Activated CD8-positive, alpha-beta memory T cell treated with anti-CD3 and anti-CD28 coated beads for 48 hours (primary cell): ENCODE measurements around the gene ZNF79.
"Not testable (repeated sequence)": the region's sequence is repeated elsewhere in the genome, so short reads cannot be mapped to it uniquely, and the experiment has no call there.

Experiments
- DNase-seq, 3 experiments: peaks; one replicate each; pipeline ENCODE4 v3.0.0-alpha.2; 2020; ENCODE audit warnings: low read depth in 2 of 3, low spot score in 2 of 3

The ZNF79 gene

GRCh38 chr9:127455324-127455992, 31.3 kb downstream of the ZNF79 start:
- no peak for DNase-seq

- no peak for DNase-seq
Measured at GRCh38 chr9:127457191-127457878, 33.2 kb downstream of the ZNF79 start.

- DNase-seq, result no peak
Measured at GRCh38 chr9:127458921-127459320, 34.7 kb downstream of the ZNF79 start.

DNA sequence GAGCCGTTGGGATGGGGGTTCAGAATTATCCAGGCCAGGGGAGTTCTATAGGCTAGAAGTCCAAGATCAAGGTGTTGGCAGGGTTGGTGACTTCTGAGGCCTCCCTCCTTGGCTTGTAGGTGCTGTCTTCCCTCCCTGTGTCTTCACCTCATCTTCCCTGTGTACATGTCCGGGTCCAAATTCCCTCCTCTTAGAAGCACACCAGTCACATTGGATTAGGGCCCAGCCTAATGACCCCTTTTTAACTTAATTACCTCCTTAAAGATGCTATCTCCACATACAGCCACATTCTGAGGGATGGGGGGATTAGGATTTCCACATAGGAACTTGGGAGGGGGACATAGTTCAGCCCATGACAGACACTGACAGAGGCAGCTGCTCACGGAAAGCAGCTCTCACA, 39.2 kb downstream of the ZNF79 start:
- DNase-seq, result no peak

GRCh38 chr9:127463911-127464310, 39.7 kb downstream of the ZNF79 start:
- no peak for DNase-seq

GRCh38 chr9:127466407-127466917, 42.3 kb downstream of the ZNF79 start:
- DNase-seq, result not testable (repeated sequence)

DNA sequence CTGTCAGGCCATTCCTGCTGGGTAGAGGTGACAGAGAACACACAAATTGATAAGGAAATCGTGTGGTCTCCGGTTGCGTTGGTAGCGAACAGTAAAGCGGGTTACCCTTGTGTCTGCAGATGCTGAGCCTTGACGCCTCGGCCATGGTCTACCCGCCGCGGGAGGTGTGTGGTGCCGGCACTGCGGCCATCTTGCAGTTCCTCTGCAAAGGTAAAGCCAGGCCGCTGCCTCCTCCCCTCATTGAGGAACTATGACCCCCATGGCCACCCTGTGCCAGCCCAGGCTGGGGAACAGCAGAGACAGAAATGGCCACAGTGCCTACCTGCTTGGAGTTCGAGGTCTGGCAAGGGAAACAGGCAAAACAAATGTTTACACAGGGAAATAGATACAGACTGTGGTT, 43.4 kb downstream of the ZNF79 start:
- no peak for DNase-seq

DNA sequence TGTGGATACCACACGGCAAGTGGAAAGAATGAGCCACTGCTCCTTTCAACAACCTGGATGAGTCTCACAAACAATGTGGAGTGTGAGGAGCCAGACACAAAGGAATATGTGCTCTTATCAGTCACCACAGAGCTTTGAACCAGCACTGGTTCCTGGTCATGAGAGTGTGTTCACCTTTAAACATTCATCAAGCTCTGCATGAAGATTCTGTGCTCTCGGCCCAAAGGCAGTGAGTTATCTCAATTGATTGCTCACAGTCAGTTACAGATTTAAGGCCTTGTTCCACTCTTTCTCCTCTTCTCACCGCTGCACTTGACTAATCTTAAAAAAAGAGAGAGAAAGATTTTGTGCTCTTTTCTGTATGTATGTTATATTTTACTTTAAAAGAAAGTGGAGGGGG, 46.5 kb downstream of the ZNF79 start:
- no peak for DNase-seq

DNA sequence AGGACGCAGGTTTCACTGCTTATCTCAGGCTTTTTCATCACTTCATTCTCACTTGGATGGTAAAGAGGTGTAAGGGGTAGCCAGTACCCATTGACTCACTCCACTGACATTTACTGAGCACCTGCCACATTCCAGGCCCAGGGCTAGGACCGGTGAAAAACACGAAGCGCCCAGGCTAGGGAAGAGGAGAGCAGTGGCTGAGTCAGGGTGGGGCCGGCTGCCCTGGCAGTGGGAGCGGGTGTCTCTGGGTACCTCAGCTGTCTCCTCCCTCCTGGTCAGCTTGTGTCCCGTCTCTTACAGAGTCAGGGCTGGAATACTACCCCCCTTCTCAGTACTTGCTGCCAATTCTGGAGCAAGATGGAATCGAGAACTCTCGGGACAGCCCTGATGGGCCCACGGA, 49.3 kb downstream of the ZNF79 start:
- no peak for DNase-seq

DNA sequence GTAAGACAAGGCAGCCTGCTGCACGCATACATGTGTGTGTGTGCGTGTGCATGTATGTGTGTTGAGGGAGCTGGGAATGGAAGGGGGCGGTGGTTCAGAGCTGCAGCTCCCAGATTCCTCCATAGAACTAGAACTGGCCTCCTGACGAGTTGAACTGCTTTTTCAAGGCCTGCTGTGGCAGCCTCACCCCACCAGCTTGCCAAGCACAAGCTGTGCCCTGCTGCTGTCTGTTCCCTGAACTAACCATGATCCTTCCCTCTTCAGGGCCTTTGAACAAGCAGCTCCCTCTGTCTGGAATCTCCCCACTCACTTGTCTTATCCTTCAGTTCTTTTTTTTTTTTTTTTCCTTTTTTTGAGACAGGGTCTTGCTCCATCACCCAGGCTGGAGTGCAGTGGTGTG, 49.8 kb downstream of the ZNF79 start:
- no peak for DNase-seq

DNA sequence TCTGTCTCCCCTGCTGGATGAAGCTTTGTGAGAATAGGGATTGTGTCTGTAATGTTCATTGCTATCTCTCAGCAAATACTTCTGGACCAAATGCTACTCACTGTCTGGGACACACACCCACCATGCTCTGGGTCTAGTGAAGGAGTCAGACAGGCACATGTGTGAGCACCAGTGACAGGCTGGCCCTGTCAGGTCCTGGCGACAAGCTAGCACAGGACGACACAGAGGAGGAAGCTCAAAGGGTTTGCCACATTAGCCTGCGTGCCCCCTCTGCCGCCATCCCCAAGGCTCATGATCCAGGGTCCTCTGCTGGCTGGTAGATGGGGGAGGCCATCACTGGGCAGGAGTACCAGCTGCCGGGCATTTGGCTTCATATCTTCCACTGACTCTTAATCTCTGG, 50.4 kb downstream of the ZNF79 start:
- no peak for DNase-seq

DNA sequence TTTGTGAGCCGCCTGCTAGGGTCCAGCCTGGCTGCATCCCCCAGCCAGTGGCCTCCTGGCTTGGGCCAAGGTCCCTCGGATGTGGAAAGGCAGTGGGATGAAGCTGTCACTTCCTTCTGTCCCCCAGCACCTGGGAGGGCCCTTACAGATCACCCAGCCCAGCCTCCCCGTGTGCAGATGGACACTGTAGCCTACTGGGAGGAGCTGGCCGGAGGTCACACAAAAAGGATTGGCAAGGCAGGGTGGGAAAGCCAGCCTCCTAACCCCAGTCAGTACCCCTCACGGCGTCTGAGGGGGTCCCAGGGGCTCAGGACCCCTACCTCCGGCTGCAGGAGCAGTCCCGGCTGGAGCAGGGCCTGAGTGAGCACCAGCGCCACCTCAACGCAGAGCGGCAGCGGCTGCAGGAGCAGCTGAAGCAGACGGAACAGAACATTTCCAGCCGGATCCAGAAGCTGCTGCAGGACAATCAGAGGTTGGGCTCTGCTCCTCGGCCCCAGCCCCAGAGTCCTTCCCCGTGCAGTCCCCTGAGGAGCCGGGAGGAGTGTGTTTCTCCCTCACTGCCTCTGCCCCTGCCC, 55.4 kb downstream of the ZNF79 start:
- no peak for DNase-seq

GRCh38 chr9:127482662-127483061, 58.5 kb downstream of the ZNF79 start:
- no peak for DNase-seq

DNA sequence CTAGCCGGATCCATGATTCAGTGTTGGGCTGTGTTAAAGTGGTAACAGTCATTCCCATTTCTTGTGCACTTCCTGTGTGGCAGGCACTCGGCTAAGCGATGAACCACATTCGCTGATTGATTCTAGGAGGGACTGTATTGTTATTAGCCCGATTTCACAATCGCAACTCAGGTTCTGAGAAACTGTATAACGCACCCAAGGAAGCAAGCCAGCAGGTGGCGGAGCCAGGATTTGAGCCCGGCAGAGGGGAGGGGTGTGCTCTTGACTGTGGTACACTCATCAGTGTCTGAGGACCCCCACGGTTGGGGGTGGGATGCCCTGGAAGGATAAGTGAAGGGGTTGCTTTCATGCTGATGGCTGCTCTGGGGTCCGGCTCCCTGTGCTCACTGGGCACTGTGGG, 61.8 kb downstream of the ZNF79 start:
- no peak for DNase-seq

- no peak for DNase-seq
Measured at GRCh38 chr9:127488946-127489345, 64.8 kb downstream of the ZNF79 start.

DNA sequence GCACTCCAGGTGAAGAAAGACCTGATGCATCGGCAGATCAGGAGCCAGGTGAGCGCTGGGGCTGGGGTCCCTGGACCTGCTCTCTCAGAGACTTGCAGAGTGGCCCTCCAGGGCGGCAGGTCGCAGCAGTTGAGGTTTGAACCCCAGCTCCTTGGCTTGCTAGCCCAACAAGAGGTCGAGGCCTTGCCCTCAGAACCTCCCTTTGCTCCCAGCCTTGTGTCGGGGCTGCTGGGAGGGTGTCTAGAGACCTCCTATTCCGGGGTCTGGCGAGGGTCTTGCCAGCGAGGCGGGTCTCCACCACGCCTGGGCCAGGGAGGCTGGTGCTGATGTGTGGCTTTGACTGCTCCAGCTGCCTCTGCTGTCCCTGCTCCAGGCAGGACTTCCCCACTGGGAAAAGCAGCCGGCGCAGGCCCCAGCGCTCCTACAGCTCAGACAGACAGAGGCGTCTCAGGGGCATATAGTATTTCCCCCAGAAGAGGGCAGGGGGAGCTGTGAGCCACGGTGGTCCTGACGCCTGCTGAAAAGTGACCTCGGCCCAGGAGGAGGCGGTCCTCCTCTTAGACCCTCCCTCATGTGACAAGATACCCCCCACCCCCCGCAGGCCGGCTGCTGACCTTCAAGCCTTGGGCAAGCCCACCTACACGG, 65.4 kb downstream of the ZNF79 start:
- no peak for DNase-seq

DNA sequence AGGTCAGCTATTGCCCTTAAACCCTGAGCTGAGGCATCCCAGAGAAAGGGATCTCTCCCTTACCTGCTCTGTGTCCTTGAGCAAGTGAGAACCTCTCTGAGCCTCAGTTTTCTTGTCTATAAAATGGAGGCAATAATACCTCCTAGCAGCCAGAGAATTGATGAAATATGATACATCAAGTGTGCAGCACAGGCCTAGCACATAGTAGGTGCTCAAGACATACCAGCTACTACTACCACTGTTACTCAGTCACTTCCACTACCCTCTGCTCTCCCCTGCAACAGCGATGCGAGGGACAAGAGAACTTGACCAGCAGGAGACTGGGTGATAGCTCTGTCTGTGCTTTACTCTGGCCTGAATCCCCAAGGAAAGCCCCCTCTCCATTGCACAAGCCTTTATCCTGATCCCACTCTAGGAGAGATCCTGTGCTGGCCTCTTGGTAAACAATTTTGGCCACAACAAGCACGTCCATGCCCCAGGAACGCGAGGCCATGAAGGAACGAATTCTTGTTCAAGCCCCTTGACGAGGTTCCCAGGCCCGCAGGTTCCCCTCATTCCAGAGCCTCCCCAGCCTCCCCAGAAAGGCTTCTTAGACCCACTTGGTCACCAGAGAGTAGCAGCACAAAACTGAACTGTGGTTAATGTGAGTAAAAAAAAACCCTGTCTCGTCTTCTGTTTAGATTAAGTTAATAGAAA, 66.5 kb downstream of the ZNF79 start:
- DNase-seq, result no peak

DNA sequence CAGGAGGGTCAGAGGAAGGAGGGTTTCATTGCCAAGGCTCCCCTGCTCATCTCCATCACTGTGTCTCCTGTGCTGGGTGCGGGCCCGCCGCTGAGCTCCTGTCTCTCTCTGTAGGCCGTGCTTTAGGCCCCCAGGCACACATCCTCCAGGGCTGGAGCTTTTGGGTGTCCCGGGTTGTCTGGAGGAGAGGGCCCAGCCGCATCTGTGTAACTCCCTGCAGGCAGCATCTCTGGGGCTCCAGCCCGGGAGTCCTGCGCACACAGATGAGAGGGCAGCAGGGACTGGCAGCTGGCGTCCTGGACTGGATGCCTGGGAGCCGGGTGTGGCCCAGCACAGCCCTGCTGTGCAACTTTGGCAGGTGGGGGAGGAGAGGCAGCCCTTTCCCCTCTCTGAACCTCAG, 67.3 kb downstream of the ZNF79 start:
- DNase-seq, result no peak

- DNase-seq, result no peak
Measured at GRCh38 chr9:127492616-127493015, 68.4 kb downstream of the ZNF79 start.

DNA sequence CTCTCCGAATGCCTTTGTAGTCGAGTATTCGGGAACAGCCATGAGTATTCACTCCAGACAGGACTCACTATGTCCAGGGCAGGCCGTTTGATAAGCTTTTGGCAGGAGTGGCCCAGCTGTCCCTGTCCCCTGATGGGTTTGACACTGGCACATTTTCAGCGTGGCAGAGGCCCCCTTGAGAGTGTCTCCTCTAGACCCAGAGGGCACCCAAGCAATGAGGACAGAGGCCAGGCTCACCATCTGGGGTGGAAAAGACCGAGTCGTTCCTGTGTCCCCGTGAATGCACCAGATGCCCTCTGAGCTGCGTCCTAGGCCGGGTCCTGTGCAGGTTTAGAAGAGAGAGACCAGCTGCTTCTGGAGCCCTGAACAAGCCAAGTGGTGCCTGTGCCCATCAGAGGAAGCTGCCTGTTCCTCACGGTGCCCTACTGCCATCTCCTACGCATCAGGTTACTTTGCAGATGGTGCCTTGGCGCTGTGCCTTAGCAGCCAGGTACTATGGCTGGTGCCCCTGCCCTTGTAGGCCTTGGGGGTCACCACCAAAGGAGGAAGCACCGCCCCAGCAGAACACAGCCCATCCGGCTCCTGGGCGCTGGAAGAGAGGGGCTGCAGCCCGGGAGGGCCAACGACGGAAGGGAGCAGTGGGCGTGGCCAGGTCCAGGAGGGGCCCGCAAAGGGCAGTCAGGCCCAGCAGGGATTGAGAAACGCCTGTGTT, 69.6 kb downstream of the ZNF79 start:
- DNase-seq, result no peak

GRCh38 chr9:127494304-127494702, 70.1 kb downstream of the ZNF79 start:
- no peak for DNase-seq
